Bronchial epithelial cell (primary cell): ENCODE results near the gene FTCDNL1. TPM values are rescaled to one million over a fixed set of nuclear protein-coding genes. Genes with fewer than 3 reads are reported as not detected.
A peak's percentile ranks its signal among the peaks of the same experiment; 100 is the strongest.

Experiments used
- DNase-seq: peaks from one replicate; pipeline ENCODE4 v3.0.0-alpha.2; 2010; ENCODE audit warnings: low read depth
- FAIRE-seq: peaks from 2 replicates; lab custom pipeline; 2011; peaks lifted over from hg19 to GRCh38; lab: Jason Lieb, UNC
- H3K27me3 ChIP-seq: 2 replicates; pipeline ENCODE4 v1.5.1; 2011; ENCODE audit warnings: low read length; ENCODE audit not compliant: control insufficient read depth, insufficient read depth
- H3K36me3 ChIP-seq: 2 replicates; pipeline ENCODE4 v1.5.1; 2011; ENCODE audit warnings: low read length; ENCODE audit not compliant: control insufficient read depth, insufficient read depth
- H3K4me3 ChIP-seq: 2 replicates; pipeline ENCODE4 v1.5.1; 2011; ENCODE audit warnings: mild to moderate bottlenecking, low read depth, low read length, control low read depth
- total RNA-seq: library from RNA; depleted of rRNA; stranded (reverse); fragments of >200 nt; gene quantifications from 2 replicates; pipeline ENCODE4 v1.2.1, GENCODE V29; 2014
- TF ChIP-seq, protein P1 (sequence below): IDR thresholded peaks from 2 replicates; pipeline ENCODE4 v1.5.1; 2011; ENCODE audit warnings: mild to moderate bottlenecking, moderate library complexity, low read length, control low read depth, inconsistent platforms; ENCODE audit not compliant: insufficient read depth, severe bottlenecking

FTCDNL1 gene
- total RNA-seq, 1 donor from 2014 or later, result 0.53 TPM

DNA sequence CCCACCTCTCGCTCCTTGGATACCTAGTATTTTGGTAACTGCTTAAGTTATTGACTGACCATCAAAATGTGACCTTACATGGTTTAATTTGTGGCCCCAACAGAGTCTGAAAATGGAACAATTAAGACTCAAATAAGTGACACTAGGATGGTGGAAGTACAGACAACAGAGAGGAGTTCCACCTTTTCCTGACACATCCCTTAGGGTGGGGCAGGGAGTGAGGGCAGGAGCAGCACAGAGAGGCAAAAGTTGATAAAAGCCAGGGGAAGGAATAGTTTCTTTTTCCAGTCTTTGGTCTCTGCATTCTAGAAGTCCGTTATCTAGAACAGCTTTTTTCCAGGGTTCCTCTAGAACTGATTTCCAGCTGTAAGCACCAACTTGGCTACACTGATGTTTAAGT lies 32.2 kb downstream of the FTCDNL1 start:
- no peaks in the 10 kb centered on the region for H3K36me3 ChIP-seq
- FAIRE-seq (peak; percentile 32), DNase-seq (no peak)
- no peak overlapping the region for H3K4me3 ChIP-seq
- TF ChIP-seq, protein P1, sequence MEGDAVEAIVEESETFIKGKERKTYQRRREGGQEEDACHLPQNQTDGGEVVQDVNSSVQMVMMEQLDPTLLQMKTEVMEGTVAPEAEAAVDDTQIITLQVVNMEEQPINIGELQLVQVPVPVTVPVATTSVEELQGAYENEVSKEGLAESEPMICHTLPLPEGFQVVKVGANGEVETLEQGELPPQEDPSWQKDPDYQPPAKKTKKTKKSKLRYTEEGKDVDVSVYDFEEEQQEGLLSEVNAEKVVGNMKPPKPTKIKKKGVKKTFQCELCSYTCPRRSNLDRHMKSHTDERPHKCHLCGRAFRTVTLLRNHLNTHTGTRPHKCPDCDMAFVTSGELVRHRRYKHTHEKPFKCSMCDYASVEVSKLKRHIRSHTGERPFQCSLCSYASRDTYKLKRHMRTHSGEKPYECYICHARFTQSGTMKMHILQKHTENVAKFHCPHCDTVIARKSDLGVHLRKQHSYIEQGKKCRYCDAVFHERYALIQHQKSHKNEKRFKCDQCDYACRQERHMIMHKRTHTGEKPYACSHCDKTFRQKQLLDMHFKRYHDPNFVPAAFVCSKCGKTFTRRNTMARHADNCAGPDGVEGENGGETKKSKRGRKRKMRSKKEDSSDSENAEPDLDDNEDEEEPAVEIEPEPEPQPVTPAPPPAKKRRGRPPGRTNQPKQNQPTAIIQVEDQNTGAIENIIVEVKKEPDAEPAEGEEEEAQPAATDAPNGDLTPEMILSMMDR, result no peak
- no peaks in the 10 kb centered on the region for H3K27me3 ChIP-seq

DNA sequence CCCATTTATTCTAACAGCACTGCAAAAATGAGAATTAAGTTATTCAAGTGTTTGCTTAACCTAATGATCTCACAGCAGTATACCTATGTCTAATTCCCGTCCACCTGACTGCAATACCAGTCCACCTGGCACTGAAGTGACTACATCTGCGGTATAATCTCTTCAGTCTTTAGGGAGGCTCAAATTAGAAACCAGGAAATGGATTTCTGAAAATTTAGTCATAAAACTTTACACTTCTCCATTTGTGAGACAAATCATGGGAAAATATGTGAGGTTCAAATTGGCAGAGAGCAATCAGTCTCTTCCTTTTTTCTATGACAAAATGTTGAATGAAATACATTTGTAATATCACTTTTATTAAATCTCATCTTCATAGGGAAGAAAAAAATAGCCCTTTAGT lies 33.0 kb downstream of the FTCDNL1 start:
- TF ChIP-seq, protein P1, result no peak
- H3K36me3 ChIP-seq, result no peaks in the 10 kb centered on the region
- DNase-seq (peak; percentile 20), FAIRE-seq (no peak)
- H3K27me3 ChIP-seq, result no peaks in the 10 kb centered on the region
- no peak overlapping the region for H3K4me3 ChIP-seq

DNA sequence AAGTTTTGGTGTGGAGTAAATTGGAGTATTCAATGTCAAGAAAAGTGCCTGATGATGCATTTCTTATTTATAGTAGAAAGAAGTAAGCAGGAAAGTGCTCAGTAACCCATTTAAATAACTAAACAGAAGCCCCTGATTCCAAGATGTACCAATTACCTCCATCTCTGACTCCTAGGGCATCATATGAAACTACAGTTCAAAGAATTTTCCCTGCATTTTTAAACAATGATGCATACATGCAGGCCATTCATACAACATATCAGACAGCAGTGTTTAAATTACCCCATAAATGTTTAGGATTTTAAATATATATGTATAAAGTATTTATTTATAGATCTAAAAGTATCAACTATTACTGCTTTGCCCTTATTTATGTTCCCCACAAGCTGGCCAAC lies 36.2 kb downstream of the FTCDNL1 start:
- no peak for FAIRE-seq
- DNase-seq, result no peak
- H3K27me3 ChIP-seq, result no peaks in the 10 kb centered on the region
- H3K36me3 ChIP-seq, result no peaks in the 10 kb centered on the region
- TF ChIP-seq, protein P1, result no peak
- no peak overlapping the region for H3K4me3 ChIP-seq

DNA sequence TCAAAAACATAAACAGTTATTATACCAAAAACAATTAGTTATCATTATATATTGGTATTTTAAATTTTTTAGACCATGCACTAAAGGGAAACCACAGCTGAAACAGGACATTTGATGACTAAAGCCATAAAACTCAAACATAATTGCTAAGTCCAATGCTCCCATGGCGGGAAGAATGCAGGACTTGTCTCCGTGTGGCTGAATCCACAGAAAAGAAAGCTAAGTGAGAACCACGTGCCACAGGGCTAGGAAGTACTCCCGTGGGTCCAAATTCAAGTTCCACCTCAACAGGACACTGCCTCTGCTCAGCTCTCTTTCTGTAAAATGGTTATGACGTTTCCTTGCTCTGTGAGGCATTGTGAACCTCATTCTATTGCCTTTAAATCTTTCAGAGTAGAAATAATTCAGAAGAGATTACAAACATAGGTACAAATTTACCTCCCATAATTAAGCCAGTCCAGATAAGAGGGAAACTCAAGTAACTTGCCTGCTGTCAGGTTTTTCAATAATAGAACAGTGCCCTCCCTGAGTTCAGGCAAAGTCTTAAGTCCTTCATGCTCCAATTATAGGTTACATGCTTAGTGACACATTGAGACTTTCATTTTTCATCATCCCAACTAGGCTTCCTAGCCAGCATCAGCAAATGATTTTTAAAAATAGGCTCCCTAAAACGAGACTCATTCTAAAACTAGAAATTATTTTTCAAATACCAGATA lies 36.7 kb downstream of the FTCDNL1 start:
- no peak overlapping the region for H3K4me3 ChIP-seq
- FAIRE-seq, result no peak
- no peak for DNase-seq

DNA sequence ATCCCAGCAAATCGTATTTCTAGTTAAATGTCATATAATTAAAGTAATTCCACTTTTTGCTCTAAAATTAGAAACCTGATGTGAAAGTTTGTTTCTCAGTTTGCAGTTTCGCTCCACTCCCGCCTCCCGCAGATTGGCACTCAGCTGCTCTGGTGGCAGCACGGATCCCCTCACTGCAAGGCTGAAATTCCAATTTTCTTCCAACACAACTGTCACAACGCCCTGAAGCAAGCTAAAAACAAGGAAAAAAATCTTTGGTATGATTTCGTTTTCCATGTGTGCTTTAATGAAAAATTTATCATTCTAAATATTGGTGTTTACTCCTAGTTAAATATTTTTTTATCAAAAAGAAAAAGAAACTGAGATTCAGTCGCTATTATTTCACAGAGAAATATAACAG lies 38.5 kb downstream of the FTCDNL1 start:
- FAIRE-seq (no peak), DNase-seq (no peak)
- H3K27me3 ChIP-seq, result no peaks in the 10 kb centered on the region
- H3K4me3 ChIP-seq, result no peak overlapping the region
- TF ChIP-seq, protein P1, result no peak
- no peaks in the 10 kb centered on the region for H3K36me3 ChIP-seq

More for the DNA sequence above, 36.7 kb downstream of the FTCDNL1 start:
- H3K27me3 ChIP-seq, result no peaks in the 10 kb centered on the region
- no peaks in the 10 kb centered on the region for H3K36me3 ChIP-seq
- TF ChIP-seq, protein P1, result no peak

DNA sequence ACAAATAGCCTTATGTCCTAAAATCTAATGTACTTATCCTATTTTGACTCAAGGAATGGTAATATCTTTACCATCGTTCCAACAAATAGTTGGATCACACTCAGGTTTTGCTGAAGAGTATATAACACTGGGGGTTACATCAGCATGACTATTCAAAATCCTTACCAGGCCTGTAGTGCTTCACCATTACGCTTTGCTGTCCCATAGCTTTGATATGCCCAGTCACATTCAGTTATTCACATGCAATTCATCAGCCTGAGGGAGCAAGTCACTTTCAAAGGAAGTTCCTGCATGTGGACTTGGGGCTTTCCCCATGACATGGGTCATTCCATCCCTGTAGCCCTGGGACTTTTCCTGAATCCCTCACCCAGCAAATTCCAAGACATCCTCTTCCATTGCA lies 39.6 kb downstream of the FTCDNL1 start:
- peak; percentile 7 for DNase-seq
- Histone ChIP-seq H3K4me3 (no peak overlapping the region), H3K27me3 (no peaks in the 10 kb centered on the region), H3K36me3 (no peaks in the 10 kb centered on the region)
- TF ChIP-seq, protein P1, result no peak
- FAIRE-seq, result no peak
